Subcutaneous adipose tissue (tissue), 4 donors: ENCODE measurements around the gene SEC63. TPM values are rescaled to one million over a fixed set of nuclear protein-coding genes. Genes with fewer than 3 reads are reported as not detected.

Experiments
- CTCF ChIP-seq: fragments of 450-650 bp; IDR thresholded peaks from one replicate; pipeline ENCODE4 v1.5.1; 2016; ENCODE audit warnings: low read depth, mild to moderate bottlenecking, control low read depth, antibody characterized with exemption, moderate library complexity
- total RNA-seq, 4 donors: library from RNA; depleted of rRNA; stranded (reverse); fragments of >200 nt; gene quantifications; one replicate each; pipeline ENCODE4 v1.1.0, GENCODE V29; 2016

Gene SEC63
- total RNA-seq, 4 donors from 2014 or later: 39.0 to 75.2 (median 43.7) TPM

- TF ChIP-seq CTCF: no peak
Measured at GRCh38 chr6:107871976-107872375, 86.0 kb downstream of the SEC63 start.

GRCh38 chr6:107871016-107871415, 87.0 kb downstream of the SEC63 start:
- TF ChIP-seq CTCF: no peak

- TF ChIP-seq CTCF: no peak
Measured at GRCh38 chr6:107870381-107870780, 87.6 kb downstream of the SEC63 start.

GRCh38 chr6:107869871-107870270, 88.1 kb downstream of the SEC63 start:
- TF ChIP-seq CTCF: no peak

GRCh38 chr6:107868867-107869611, 89.0 kb downstream of the SEC63 start:
- no peak for TF ChIP-seq CTCF

- TF ChIP-seq CTCF: no peak
Measured at GRCh38 chr6:107867302-107867615, 90.7 kb downstream of the SEC63 start.

- no peak for TF ChIP-seq CTCF
Measured at GRCh38 chr6:107866606-107867301, 91.3 kb downstream of the SEC63 start.
